Heart right ventricle (tissue), 16 donors: ENCODE results near the gene S100A12. TPM values are rescaled to one million over a fixed set of nuclear protein-coding genes. Genes with fewer than 3 reads are reported as not detected.
A peak's percentile ranks its signal among the peaks of the same experiment; 100 is the strongest.

Experiments used
- ATAC-seq, 8 donors: fragments of 200-7000 bp; cut with Tn5 transposase; one replicate each; pipeline ENCODE4 v1.9.1; 2020; ENCODE audit warnings: mild to moderate bottlenecking in 8 of 8, moderate library complexity in 8 of 8, moderate number of reproducible peaks in 1 of 8
- DNase-seq, 2 donors: peaks; one replicate each; pipeline ENCODE4 v3.0.0-alpha.2; 2020
- H3K27ac ChIP-seq, 10 donors: fragments of 200-600 bp; sonication (generic) in 2 of 10; one replicate each; pipeline versions ENCODE4 v1.5.0 to v1.8.0; 2020 to 2022; ENCODE audit warnings: mild to moderate bottlenecking in 3 of 10
- H3K27me3 ChIP-seq, 7 donors: fragments of 200-600 bp; one replicate each; pipeline ENCODE4 v1.8.0; 2021 to 2022; ENCODE audit warnings: mild to moderate bottlenecking in 2 of 7
- H3K36me3 ChIP-seq, 9 donors: fragments of 200-600 bp; sonication (generic) in 1 of 9; one replicate each; pipeline versions ENCODE4 v1.5.0 to v1.8.0; 2020 to 2022; ENCODE audit warnings: mild to moderate bottlenecking in 2 of 9
- H3K4me1 ChIP-seq, 9 donors: fragments of 200-600 bp; sonication (generic) in 1 of 9; one replicate each; pipeline versions ENCODE4 v1.5.0 to v1.8.0; 2020 to 2022; ENCODE audit warnings: mild to moderate bottlenecking in 4 of 9
- H3K4me3 ChIP-seq, 10 donors: fragments of 200-600 bp; sonication (generic) in 2 of 10; one replicate each; pipeline versions ENCODE4 v1.5.0 to v1.8.0; 2020 to 2022; ENCODE audit warnings: mild to moderate bottlenecking in 7 of 10, moderate library complexity in 2 of 10
- H3K9me3 ChIP-seq, 11 donors: fragments of 200-600 bp in 10 of 11; sonication (generic) in 2 of 11; one replicate each; pipeline versions ENCODE4 v1.5.0 to v1.8.0; 2013 to 2022; ENCODE audit warnings: mild to moderate bottlenecking in 2 of 11, control low read depth in 1 of 11, moderate library complexity in 1 of 11
- CTCF ChIP-seq, 9 donors: fragments of 200-600 bp; sonication (generic) in 2 of 9; IDR thresholded peaks; one replicate each; pipeline versions ENCODE4 v1.5.0 to v1.8.0; 2021 to 2022; ENCODE audit warnings: antibody characterized with exemption in 9 of 9, mild to moderate bottlenecking in 5 of 9, moderate library complexity in 1 of 9
- WGBS, 2 donors: extraction: QIAGEN DNeasy Blood & Tissue Kit; methylation state at CpG; one replicate each; pipeline ENCODE4 v1.1.7; 2013; ENCODE audit warnings: inconsistent platforms in 1 of 2; 5-methylcytosine and 5-hydroxymethylcytosine counted together
- intact Hi-C, 10 donors: fragments of 100-400 bp; cut with DNase I; formaldehyde crosslinking; loops; one replicate each; pipeline versions ENCODE4 v1.11.1 to v1.14.2; 2022
- polyA plus RNA-seq, 2 donors: library from polyadenylated mRNA; stranded (reverse); fragments of 200-250 nt; gene quantifications; one replicate each; pipeline ENCODE4 v1.2.3, GENCODE V29; 2013
- total RNA-seq, 10 donors: library from RNA; stranded (reverse); fragmentation: NEBNext Ultra II Directional in 3 of 10; extraction: Animal tissue kit (Norgen Biotek cat#: 25700) in 3 of 10; gene quantifications; one replicate each; pipeline versions ENCODE4 v1.2.1 to v1.2.4, GENCODE V29; 2021 to 2023
- donor health status: Arrhythmogenic right ventricular cardiomyopathy.
- donor health status: ischemic (EF 13 %, LVEDD 7.1; RV severe dilation, severe dysfunction).
- donor health status: healthy with polysubstance abuse.
- donor health status: DM: no; HTN: yes; CAD: no.
- donor health status: DM: no; HTN: no; CAD: no.
- donor health status: ischemic (EF 25% LVEDD 6.9; RV normal size, moderate dysfunction).
- donor health status: ischemic (EF 25% LVEDD 5.7; RV mildly dilated, moderate dysfunction).
- donor health status: healthy.
- donor health status: DM: yes; HTN: yes; CAD: no.
- donor health status: Ischemic cardiomyopathy.
- donor health status: ischemic (EF 35%, LVEDD 5.7; RV mildly dilated, moderate dysfunction).
- donor health status: nonischemic (EF 11% LVEDD 7.7; RV severe dilation, severe dysfunction).
- donor health status: DM: yes; HTN: yes; CAD: no.
- donor health status: PGD.
- donor health status: ischemic (EF 29% LVEDD 5.4; RV normal size, mild dysfunction).
- donor health status: nonischemic (EF 23%, LVEDD 6.1; RV moderate dilation, normal function).

Gene S100A12
- total and polyA plus RNA-seq, 12 donors, result 0.49 to 12.9 (median 4.1) TPM; not detected in 1

- no peak for TF ChIP-seq CTCF (IDR thresholded peaks at IDR 0.05)
- H3K4me3 ChIP-seq, result no peak overlapping the region
- no peak overlapping the region for H3K27ac ChIP-seq
- DNase-seq, result no peak
- no peaks in the 10 kb centered on the region for H3K9me3 ChIP-seq
- intact Hi-C loops, result loop anchor here in 1 of 10 donors (5.0 kb wide), 1 partner anchor 119 kb away; no protein-coding TSS in a partner anchor
- peaks cover 0 to 3% (median 0%) of the 10 kb centered on the region in 7 donors for H3K27me3 ChIP-seq
- H3K36me3 ChIP-seq, result peaks cover 0 to 5% (median 0%) of the 10 kb centered on the region in 9 donors
- peaks cover 0 to 73% (median 6%) of the 10 kb centered on the region in 9 donors for H3K4me1 ChIP-seq
- ATAC-seq, result no peak
- WGBS, 2 donors, result 74 to 81% methylated on average over 3 of the region's 3 CpGs
These were observed 11.8 kb downstream of the S100A12 start for GRCh38 chr1:153363641-153364040.

- Histone ChIP-seq H3K36me3 (peaks cover 0 to 5% (median 0%) of the 10 kb centered on the region in 9 donors), H3K27ac (peak overlapping the region in 1 of 10 donors; percentile 86), H3K9me3 (no peaks in the 10 kb centered on the region), H3K4me1 (peaks cover 0 to 63% (median 6%) of the 10 kb centered on the region in 9 donors), H3K4me3 (no peak overlapping the region), H3K27me3 (peaks cover 0 to 3% (median 0%) of the 10 kb centered on the region in 7 donors)
- ATAC-seq (no peak), DNase-seq (no peak)
- no peak for TF ChIP-seq CTCF (IDR thresholded peaks at IDR 0.05)
- intact Hi-C loops, result loop anchor here in 1 of 10 donors (5.0 kb wide), 1 partner anchor 120 kb away; no protein-coding TSS in a partner anchor
- WGBS, 2 donors, result 68 to 70% methylated on average over 3 of the region's 3 CpGs
These were observed 13.1 kb downstream of the S100A12 start for GRCh38 chr1:153362187-153362775.

- WGBS, 2 donors, result 80% methylated on average over 4 of the region's 4 CpGs
- no peak for TF ChIP-seq CTCF (IDR thresholded peaks at IDR 0.05)
- Histone ChIP-seq H3K36me3 (peaks cover 0 to 5% (median 0%) of the 10 kb centered on the region in 9 donors), H3K27me3 (peaks cover 0 to 3% (median 0%) of the 10 kb centered on the region in 7 donors), H3K4me3 (no peak overlapping the region), H3K27ac (peak overlapping the region in 1 of 10 donors; percentile 86), H3K9me3 (no peaks in the 10 kb centered on the region), H3K4me1 (peaks cover 0 to 63% (median 6%) of the 10 kb centered on the region in 9 donors)
- no peak for ATAC-seq
- DNase-seq, result no peak
- intact Hi-C loops, result loop anchor here in 1 of 10 donors (5.0 kb wide), 1 partner anchor 121 kb away; no protein-coding TSS in a partner anchor
These were observed 13.8 kb downstream of the S100A12 start for GRCh38 chr1:153361480-153362109.

GRCh38 chr1:153360592-153361479 lies 14.6 kb downstream of the S100A12 start:
- H3K4me3 ChIP-seq, result peak overlapping the region in 1 of 10 donors; percentile 50
- peak overlapping the region in 2 of 10 donors; percentile 10 to 86 for H3K27ac ChIP-seq
- intact Hi-C loops, result loop anchor here in 1 of 10 donors (5.0 kb wide), 1 partner anchor 121 kb away; no protein-coding TSS in a partner anchor
- no peaks in the 10 kb centered on the region for H3K9me3 ChIP-seq
- H3K36me3 ChIP-seq, result peaks cover 0 to 5% (median 0%) of the 10 kb centered on the region in 9 donors
- 88 to 94% methylated on average over 11 of the region's 11 CpGs for WGBS, 2 donors
- DNase-seq (no peak), ATAC-seq (peak in 4 of 8 donors; percentile 12 to 43 (median 20))
- peaks cover 0 to 3% (median 0%) of the 10 kb centered on the region in 7 donors for H3K27me3 ChIP-seq
- no peak for TF ChIP-seq CTCF (IDR thresholded peaks at IDR 0.05)
- H3K4me1 ChIP-seq, result peaks cover 0 to 63% (median 6%) of the 10 kb centered on the region in 9 donors
